GM23338 (cell line): ENCODE measurements around the gene WWOX. TPM values are rescaled to one million over a fixed set of nuclear protein-coding genes. Genes with fewer than 3 reads are reported as not detected.

Experiments
- ATAC-seq: fragments of 200-7000 bp; cut with Tn5 transposase; 3 replicates; pipeline ENCODE4 v1.9.1; 2020
- DNase-seq: peaks from one replicate; pipeline ENCODE4 v3.0.0-alpha.2; 2015; ENCODE audit warnings: low spot score
- H2AFZ ChIP-seq: fragments of 200-600 bp; sonication (generic); 2 replicates; pipeline ENCODE4 v1.8.0; 2016; ENCODE audit warnings: antibody characterized with exemption, mild to moderate bottlenecking, moderate library complexity
- H3F3A ChIP-seq: fragments of 200-600 bp; sonication (generic); replicated peaks from 2 replicates; pipeline ENCODE4 v1.8.0; 2017; ENCODE audit warnings: antibody characterized with exemption, mixed run types, low read depth
- H3K27ac ChIP-seq: fragments of 200-600 bp; sonication (generic); 2 replicates; pipeline ENCODE4 v1.6.1; 2016; ENCODE audit warnings: low read depth
- H3K27me3 ChIP-seq: fragments of 200-600 bp; sonication (generic); 2 replicates; pipeline ENCODE4 v1.8.0; 2016; ENCODE audit warnings: mild to moderate bottlenecking, mixed run types, moderate library complexity; ENCODE audit not compliant: insufficient read depth
- H3K36me3 ChIP-seq: fragments of 200-600 bp; sonication (generic); 2 replicates; pipeline ENCODE4 v1.8.0; 2016; ENCODE audit warnings: mild to moderate bottlenecking; ENCODE audit not compliant: insufficient read depth
- H3K4me1 ChIP-seq: fragments of 200-600 bp; sonication (generic); 2 replicates; pipeline ENCODE4 v1.8.0; 2016; ENCODE audit warnings: mild to moderate bottlenecking, moderate library complexity; ENCODE audit not compliant: insufficient read depth
- H3K4me2 ChIP-seq: fragments of 200-600 bp; sonication (generic); 2 replicates; pipeline ENCODE4 v1.7.1; 2017; ENCODE audit warnings: mixed run types
- H3K4me3 ChIP-seq: fragments of 200-600 bp; sonication (generic); 2 replicates; pipeline ENCODE4 v1.6.1; 2016; ENCODE audit warnings: mixed run types
- H3K79me2 ChIP-seq: fragments of 200-600 bp; sonication (generic); replicated peaks from 2 replicates; pipeline ENCODE4 v1.8.0; 2017; ENCODE audit warnings: mild to moderate bottlenecking; ENCODE audit not compliant: insufficient read depth
- H3K9me2 ChIP-seq: fragments of 200-600 bp; sonication (generic); 2 replicates; pipeline ENCODE4 v1.8.0; 2017; ENCODE audit not compliant: insufficient read depth
- H4K20me1 ChIP-seq: fragments of 200-600 bp; sonication (generic); replicated peaks from 2 replicates; pipeline ENCODE4 v1.8.0; 2017; ENCODE audit warnings: mild to moderate bottlenecking; ENCODE audit not compliant: insufficient read depth
- H3K27ac Mint-ChIP-seq: 2 replicates; pipeline ENCODE4 v1.8.0; 2020; ENCODE audit warnings: inconsistent platforms, mild to moderate bottlenecking, moderate library complexity, mixed read lengths
- H3K27me3 Mint-ChIP-seq: 3 replicates; pipeline ENCODE4 v1.8.0; 2022; ENCODE audit warnings: low read depth, mild to moderate bottlenecking, moderate library complexity, mixed read lengths, inconsistent platforms; ENCODE audit not compliant: insufficient read depth, poor library complexity
- H3K36me3 Mint-ChIP-seq: 3 replicates; pipeline ENCODE4 v1.8.0; 2021; ENCODE audit warnings: low read depth, mild to moderate bottlenecking, inconsistent platforms, moderate library complexity, mixed read lengths
- H3K4me1 Mint-ChIP-seq: 3 replicates; pipeline ENCODE4 v1.8.0; 2020; ENCODE audit warnings: mild to moderate bottlenecking, inconsistent platforms, mixed read lengths
- H3K4me3 Mint-ChIP-seq: 3 replicates; pipeline ENCODE4 v1.8.0; 2021; ENCODE audit warnings: moderate library complexity, mild to moderate bottlenecking, inconsistent platforms, mixed read lengths
- H3K9me3 Mint-ChIP-seq: 3 replicates; pipeline ENCODE4 v1.8.0; 2020; ENCODE audit warnings: moderate library complexity, mild to moderate bottlenecking, inconsistent platforms, mixed read lengths
- CREB1 ChIP-seq: fragments of 250-450 bp; sonication (Bioruptor Pico); IDR thresholded peaks from 2 replicates; pipeline ENCODE4 v1.5.0; 2020; ENCODE audit warnings: low read depth, mild to moderate bottlenecking, moderate library complexity
- CTCF ChIP-seq, 2 experiments: fragments of 200-600 bp in 1 of 2; sonication (generic) in 1 of 2; conservative IDR thresholded peaks; 2 replicates each; pipeline versions ENCODE4 v1.5.1 to v1.6.1; 2016 to 2017; ENCODE audit warnings: antibody characterized with exemption in 2 of 2, low read depth in 2 of 2, mild to moderate bottlenecking in 2 of 2, moderate library complexity in 1 of 2
- ETS1 ChIP-seq: IDR thresholded peaks from 2 replicates; pipeline ENCODE4 v1.6.1; 2016; ENCODE audit warnings: antibody characterized with exemption
- EZH2 ChIP-seq: fragments of 200-600 bp; sonication (generic); IDR thresholded peaks from one replicate; pipeline ENCODE4 v1.8.0; 2017; ENCODE audit warnings: antibody characterized with exemption, mild to moderate bottlenecking, low read depth; ENCODE audit not compliant: unreplicated experiment
- EZH2phosphoT487 ChIP-seq: fragments of 200-600 bp; sonication (generic); IDR thresholded peaks from one replicate; pipeline ENCODE4 v1.8.1; 2018; ENCODE audit warnings: antibody characterized with exemption; ENCODE audit not compliant: unreplicated experiment
- JUNB ChIP-seq: IDR thresholded peaks from one replicate; pipeline ENCODE4 v1.6.1; 2016; ENCODE audit warnings: antibody characterized with exemption; ENCODE audit not compliant: unreplicated experiment
- NANOG ChIP-seq: IDR thresholded peaks from 2 replicates; pipeline ENCODE4 v1.6.1; 2016; ENCODE audit warnings: antibody characterized with exemption, borderline replicate concordance
- POLR2AphosphoS5 ChIP-seq: IDR thresholded peaks from 2 replicates; pipeline ENCODE4 v1.6.1; 2016; ENCODE audit warnings: antibody characterized with exemption, low read depth
- REST ChIP-seq: IDR thresholded peaks from one replicate; pipeline ENCODE4 v1.6.1; 2018; ENCODE audit warnings: antibody characterized with exemption; ENCODE audit not compliant: unreplicated experiment
- STAT1 ChIP-seq: IDR thresholded peaks from one replicate; pipeline ENCODE4 v1.6.1; 2016; ENCODE audit warnings: antibody characterized with exemption; ENCODE audit not compliant: unreplicated experiment
- ZNF114 ChIP-seq: fragments of 250-450 bp; sonication (Bioruptor Pico); IDR thresholded peaks from 2 replicates; pipeline ENCODE4 v1.5.0; 2020; ENCODE audit warnings: mild to moderate bottlenecking, moderate library complexity
- ZNF331 ChIP-seq: fragments of 250-450 bp; sonication (Bioruptor Pico); IDR thresholded peaks from 2 replicates; pipeline ENCODE4 v1.5.0; 2020; ENCODE audit warnings: low read depth, mild to moderate bottlenecking, moderate library complexity
- ZNF462 ChIP-seq: fragments of 250-450 bp; sonication (Bioruptor Pico); IDR thresholded peaks from 2 replicates; pipeline ENCODE4 v1.5.0; 2020; ENCODE audit warnings: mild to moderate bottlenecking, moderate library complexity
- polyA plus RNA-seq: library from polyadenylated mRNA; unstranded; fragments of >200 nt; fragmentation: Nextera tagmentation; extraction: Ambion mirVana; gene quantifications from 2 replicates; pipeline ENCODE4 v1.2.1, GENCODE V29; 2016
- total RNA-seq: library from RNA; depleted of rRNA; stranded (reverse); fragments of >200 nt; shearing (Covaris generic); gene quantifications from 2 replicates; pipeline ENCODE4 v1.2.3, GENCODE V29; 2014

Gene WWOX
- total and polyA plus RNA-seq, 2 experiments from 2014 or later: 10.0 to 19.3 TPM

GRCh38 chr16:78946556-78946955 is 847.1 kb downstream of the WWOX start:
- Histone ChIP-seq H3K27me3 (no peaks in the 10 kb centered on the region), H3K27ac (no peak overlapping the region), H3K4me2 (no peak overlapping the region), H4K20me1 (no peaks in the 10 kb centered on the region), H2AFZ (no peak overlapping the region), H3K79me2 (no peaks in the 10 kb centered on the region), H3F3A (no peaks in the 10 kb centered on the region), H3K4me3 (no peak overlapping the region), H3K9me2 (no peaks in the 10 kb centered on the region), H3K36me3 (no peaks in the 10 kb centered on the region), H3K4me1 (peaks cover 6% of the 10 kb centered on the region; the same call in 1 of the 2 replicates)
- Mint-ChIP-seq H3K9me3 (no peaks in the 10 kb centered on the region; the same call in 2 of the 3 replicates), H3K36me3 (no peaks in the 10 kb centered on the region), H3K4me1 (peaks cover 21% of the 10 kb centered on the region; the same call in 2 of the 3 replicates), H3K4me3 (no peak overlapping the region), H3K27ac (peak overlapping the region; percentile 13; the same call in 1 of the 2 replicates), H3K27me3 (peaks cover 2% of the 10 kb centered on the region)
- no peak for TF ChIP-seq JUNB
- no peak for TF ChIP-seq EZH2phosphoT487
- no peak for TF ChIP-seq CREB1 (CRISPR knock-in tag)
- no peak for TF ChIP-seq ETS1
- TF ChIP-seq CTCF (conservative IDR thresholded peaks at IDR 0.05; ENCODE audit: low read depth in 2 of 2): no peak
- TF ChIP-seq ZNF114 (CRISPR knock-in tag): no peak
- no peak for TF ChIP-seq EZH2
- TF ChIP-seq ZNF331 (CRISPR knock-in tag): no peak
- no peak for TF ChIP-seq NANOG
- no peak for TF ChIP-seq STAT1
- no peak for TF ChIP-seq POLR2AphosphoS5
- no peak for TF ChIP-seq REST
- TF ChIP-seq ZNF462: no peak
- no peak for DNase-seq
- ATAC-seq: no peak
